Left ventricle myocardium inferior (tissue), 1 donor: ENCODE results near the gene CENPU. TPM values are rescaled to one million over a fixed set of nuclear protein-coding genes. Genes with fewer than 3 reads are reported as not detected.
"Not testable (repeated sequence)": the region's sequence is repeated elsewhere in the genome, so short reads cannot be mapped to it uniquely, and the experiment has no call there.

Experiments
- DNase-seq: peaks from one replicate; pipeline ENCODE4 v3.0.0-alpha.2; 2020
- H3K27ac ChIP-seq: fragments of 200-600 bp; replicated peaks from 2 replicates; pipeline ENCODE4 v1.8.0; 2021
- H3K27me3 ChIP-seq: fragments of 200-600 bp; 2 replicates; pipeline ENCODE4 v1.8.0; 2021; ENCODE audit warnings: low read depth
- H3K36me3 ChIP-seq: fragments of 200-600 bp; 2 replicates; pipeline ENCODE4 v1.8.0; 2021
- H3K4me1 ChIP-seq: fragments of 200-600 bp; 2 replicates; pipeline ENCODE4 v1.8.0; 2021
- H3K4me3 ChIP-seq: fragments of 200-600 bp; 2 replicates; pipeline ENCODE4 v1.8.0; 2021; ENCODE audit warnings: mild to moderate bottlenecking, moderate library complexity
- H3K9me3 ChIP-seq: fragments of 200-600 bp; replicated peaks from 2 replicates; pipeline ENCODE4 v1.8.0; 2021
- CTCF ChIP-seq: fragments of 200-600 bp; IDR thresholded peaks from 2 replicates; pipeline ENCODE4 v1.8.0; 2021; ENCODE audit warnings: antibody characterized with exemption, mild to moderate bottlenecking, borderline replicate concordance
- intact Hi-C: fragments of 100-400 bp; cut with micrococcal nuclease; formaldehyde crosslinking; loops from one replicate; pipeline ENCODE4 v1.11.0; 2022
- total RNA-seq: library from RNA; stranded (reverse); fragmentation: NEBNext Ultra II Directional; extraction: Animal tissue kit (Norgen Biotek cat#: 25700); gene quantifications from one replicate; pipeline ENCODE4 v1.2.1, GENCODE V29; 2021
- donor health status: DM: no; HTN: yes; CAD: no; lungs with severe emphysema.

The CENPU gene
- total RNA-seq, 1 donor from 2014 or later: 1.8 TPM

GRCh38 chr4:184664445-184665210 is 69.3 kb downstream of the CENPU start:
- no peak for DNase-seq
- peaks cover 12% of the 10 kb centered on the region for H3K4me1 ChIP-seq
- no peak for TF ChIP-seq CTCF
- no peaks in the 10 kb centered on the region for H3K9me3 ChIP-seq
- no peak overlapping the region for H3K4me3 ChIP-seq
- H3K36me3 ChIP-seq: peaks cover 48% of the 10 kb centered on the region
- H3K27ac ChIP-seq: no peak overlapping the region
- no peaks in the 10 kb centered on the region for H3K27me3 ChIP-seq
- intact Hi-C loops: no loop called here

GRCh38 chr4:184662236-184662635 is 71.7 kb downstream of the CENPU start:
- H3K27me3 ChIP-seq: no peaks in the 10 kb centered on the region
- no peaks in the 10 kb centered on the region for H3K9me3 ChIP-seq
- no peak overlapping the region for H3K27ac ChIP-seq
- no peak for DNase-seq
- intact Hi-C loops: no loop called here
- TF ChIP-seq CTCF: no peak
- H3K4me3 ChIP-seq: no peak overlapping the region
- peaks cover 12% of the 10 kb centered on the region for H3K4me1 ChIP-seq
- H3K36me3 ChIP-seq: peaks cover 39% of the 10 kb centered on the region

- H3K4me3 ChIP-seq: no peak overlapping the region
- intact Hi-C loops: no loop called here
- no peak for TF ChIP-seq CTCF
- H3K9me3 ChIP-seq: no peaks in the 10 kb centered on the region
- H3K27ac ChIP-seq: no peak overlapping the region
- peaks cover 19% of the 10 kb centered on the region for H3K4me1 ChIP-seq
- no peaks in the 10 kb centered on the region for H3K27me3 ChIP-seq
- peaks cover 30% of the 10 kb centered on the region for H3K36me3 ChIP-seq
- no peak for DNase-seq
Observed at GRCh38 chr4:184660978-184661377, 72.9 kb downstream of the CENPU start.

- intact Hi-C loops: not testable (repeated sequence)
Observed at GRCh38 chr4:184657820-184658219, 76.1 kb downstream of the CENPU start.

GRCh38 chr4:184657144-184657543 is 76.8 kb downstream of the CENPU start:
- no peak for DNase-seq
- no peak overlapping the region for H3K4me3 ChIP-seq
- peaks cover 13% of the 10 kb centered on the region for H3K4me1 ChIP-seq
- H3K36me3 ChIP-seq: peaks cover 24% of the 10 kb centered on the region
- TF ChIP-seq CTCF: no peak
- intact Hi-C loops: no loop called here
- no peaks in the 10 kb centered on the region for H3K27me3 ChIP-seq
- no peak overlapping the region for H3K27ac ChIP-seq
- no peaks in the 10 kb centered on the region for H3K9me3 ChIP-seq

More at GRCh38 chr4:184657820-184658219, 76.1 kb downstream of the CENPU start:
- H3K27me3 ChIP-seq, H3K27ac ChIP-seq, H3K9me3 ChIP-seq, DNase-seq, H3K4me3 ChIP-seq: not testable (repeated sequence)
- H3K36me3 ChIP-seq: peaks cover 24% of the 10 kb centered on the region
- H3K4me1 ChIP-seq: peaks cover 19% of the 10 kb centered on the region
